ENCODE results near the gene PAGE5.

Gene PAGE5

DNA sequence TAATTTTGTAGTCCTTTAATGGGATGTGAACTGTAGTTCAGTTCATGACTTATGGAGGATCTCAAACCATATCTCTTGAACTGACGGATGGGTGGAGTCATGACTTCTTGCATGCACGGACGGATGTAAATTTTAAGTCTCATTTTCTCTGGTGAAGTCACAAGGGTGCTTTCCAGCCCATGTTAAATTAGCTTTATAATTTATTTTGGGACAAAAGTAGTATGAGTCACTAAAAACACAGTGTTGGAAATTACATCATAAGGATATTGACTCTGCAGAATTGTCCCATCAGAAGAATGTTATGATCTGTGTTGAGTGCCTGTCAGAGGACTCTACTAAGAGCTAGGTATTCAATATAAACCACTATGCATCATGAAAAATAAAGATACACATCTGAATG is 6.8 kb upstream of the PAGE5 start:
- DNase-seq (ENCODE audit: low read depth in 2 of 2), result peak in 1 of 2 donors; percentile 4
- TF ChIP-seq, protein P1, sequence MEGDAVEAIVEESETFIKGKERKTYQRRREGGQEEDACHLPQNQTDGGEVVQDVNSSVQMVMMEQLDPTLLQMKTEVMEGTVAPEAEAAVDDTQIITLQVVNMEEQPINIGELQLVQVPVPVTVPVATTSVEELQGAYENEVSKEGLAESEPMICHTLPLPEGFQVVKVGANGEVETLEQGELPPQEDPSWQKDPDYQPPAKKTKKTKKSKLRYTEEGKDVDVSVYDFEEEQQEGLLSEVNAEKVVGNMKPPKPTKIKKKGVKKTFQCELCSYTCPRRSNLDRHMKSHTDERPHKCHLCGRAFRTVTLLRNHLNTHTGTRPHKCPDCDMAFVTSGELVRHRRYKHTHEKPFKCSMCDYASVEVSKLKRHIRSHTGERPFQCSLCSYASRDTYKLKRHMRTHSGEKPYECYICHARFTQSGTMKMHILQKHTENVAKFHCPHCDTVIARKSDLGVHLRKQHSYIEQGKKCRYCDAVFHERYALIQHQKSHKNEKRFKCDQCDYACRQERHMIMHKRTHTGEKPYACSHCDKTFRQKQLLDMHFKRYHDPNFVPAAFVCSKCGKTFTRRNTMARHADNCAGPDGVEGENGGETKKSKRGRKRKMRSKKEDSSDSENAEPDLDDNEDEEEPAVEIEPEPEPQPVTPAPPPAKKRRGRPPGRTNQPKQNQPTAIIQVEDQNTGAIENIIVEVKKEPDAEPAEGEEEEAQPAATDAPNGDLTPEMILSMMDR (IDR thresholded peaks at IDR 0.05; ENCODE audit: low read depth, low read length), result no peak
- no peak overlapping the region for H3K4me3 ChIP-seq (replicated peaks in 1 of 2; ENCODE audit: low read depth in 2 of 2, low read length in 2 of 2)

DNA sequence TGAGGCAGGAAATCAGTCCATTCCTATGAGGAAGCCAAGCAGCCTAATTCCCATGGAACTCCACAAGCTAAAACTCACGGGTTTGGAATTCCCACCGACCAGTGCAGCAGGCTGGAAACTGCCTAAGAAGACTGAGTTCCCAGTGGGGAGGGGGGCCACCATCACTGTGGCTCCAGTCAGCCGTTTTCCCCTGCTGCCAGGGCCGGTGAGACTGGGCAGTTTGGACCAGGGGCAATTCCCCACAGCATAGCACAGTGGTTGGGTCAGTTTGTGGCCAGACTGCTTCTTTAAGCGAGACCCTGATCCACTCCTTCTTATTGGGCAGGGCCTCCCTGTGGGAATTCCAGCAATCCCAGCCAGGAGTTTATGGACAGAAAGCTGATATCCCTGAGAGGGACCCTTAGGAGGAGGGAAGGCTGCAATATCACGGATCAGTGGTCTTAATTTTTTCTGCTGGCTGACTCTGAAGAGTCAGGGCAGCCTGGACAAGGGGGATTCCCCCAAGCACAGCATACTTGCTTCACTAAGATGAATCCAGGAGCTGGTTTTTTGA is 20.7 kb downstream of the PAGE5 start:
- no peak overlapping the region for H3K4me3 ChIP-seq (replicated peaks in 1 of 2; ENCODE audit: low read depth in 2 of 2, low read length in 2 of 2)
- no peak for DNase-seq (ENCODE audit: low read depth in 2 of 2)
- TF ChIP-seq, protein P1 (IDR thresholded peaks at IDR 0.05; ENCODE audit: low read depth, low read length), result no peak

DNA sequence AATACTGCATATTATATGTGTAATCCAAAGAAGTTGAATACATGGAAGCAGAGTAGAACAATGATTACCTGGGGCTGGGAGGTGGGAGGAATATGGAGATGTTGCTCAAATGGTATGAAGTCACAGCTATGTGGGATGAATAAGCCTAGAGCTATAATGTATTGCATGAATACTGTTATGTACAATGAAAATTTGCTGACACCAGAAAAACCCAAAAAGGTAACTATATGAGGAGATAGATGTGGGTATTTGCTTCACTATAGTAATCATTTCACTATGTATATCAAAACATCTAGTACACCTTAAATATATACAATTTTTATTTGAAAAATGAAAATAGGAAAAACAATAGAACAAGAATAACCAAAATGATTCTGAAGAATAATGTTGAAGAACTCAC is 33.4 kb downstream of the PAGE5 start:
- H3K4me3 ChIP-seq (replicated peaks in 1 of 2; ENCODE audit: low read depth in 2 of 2, low read length in 2 of 2), result no peak overlapping the region
- no peak for DNase-seq (ENCODE audit: low read depth in 2 of 2)
- TF ChIP-seq, protein P1 (IDR thresholded peaks at IDR 0.05; ENCODE audit: low read depth, low read length), result no peak

DNA sequence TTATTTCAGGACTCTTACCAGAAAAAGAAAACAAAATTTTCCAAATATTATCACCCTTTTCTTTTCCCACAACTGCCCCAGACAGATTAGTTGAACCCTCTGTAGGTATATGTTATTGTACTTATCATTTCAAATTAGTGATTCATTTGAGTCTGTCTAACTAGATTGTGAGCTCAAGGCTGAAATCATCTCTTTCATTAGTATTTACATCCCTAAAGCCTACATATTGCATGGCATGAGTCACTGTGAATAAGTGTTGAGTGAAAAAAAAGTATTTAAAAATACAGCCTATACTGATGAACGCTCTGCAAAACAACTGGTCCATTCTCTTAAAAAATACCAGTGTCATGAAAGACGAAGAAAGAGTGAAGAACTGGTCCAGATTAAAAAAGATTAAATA is 40.7 kb downstream of the PAGE5 start:
- no peak overlapping the region for H3K4me3 ChIP-seq (replicated peaks in 1 of 2; ENCODE audit: low read depth in 2 of 2, low read length in 2 of 2)
- TF ChIP-seq, protein P1 (IDR thresholded peaks at IDR 0.05; ENCODE audit: low read depth, low read length), result no peak
- DNase-seq (ENCODE audit: low read depth in 2 of 2), result no peak

DNA sequence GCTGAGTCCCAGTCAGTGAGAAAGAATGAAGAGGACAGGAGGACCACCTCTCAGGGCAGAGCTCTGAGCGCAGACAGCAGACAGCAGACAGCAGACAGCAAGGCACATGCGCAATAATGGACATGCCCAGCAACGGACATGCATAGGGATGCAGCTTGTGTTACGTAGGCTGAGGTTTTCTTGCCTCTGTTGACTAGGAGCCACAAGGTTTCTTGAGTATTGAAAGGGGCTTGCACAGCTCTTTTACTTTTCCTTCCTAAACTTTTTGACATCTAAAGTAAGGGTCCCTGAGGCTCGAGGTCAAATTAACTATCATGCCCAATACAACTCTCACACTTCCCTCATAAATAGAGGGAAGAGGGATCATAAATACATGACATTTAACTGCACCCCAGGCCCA is 44.7 kb downstream of the PAGE5 start, which contains the start of gene PAGE3:
PAGE3 (minus strand) TSS at position 101 of the 400 bp plus-strand sequence. CDS start 1,013 bp downstream, outside the sequence.
- DNase-seq (ENCODE audit: low read depth in 2 of 2), result no peak
- no peak within 1 kb of the TSS for H3K4me3 ChIP-seq (replicated peaks in 1 of 2; ENCODE audit: low read depth in 2 of 2, low read length in 2 of 2)
- TF ChIP-seq, protein P1 (IDR thresholded peaks at IDR 0.05; ENCODE audit: low read depth, low read length), result no peak
